Osteoblast (primary cell): Measurements from ENCODE around the gene LIM2. TPM values are rescaled to one million over a fixed set of nuclear protein-coding genes. Genes with fewer than 3 reads are reported as not detected.

Experiments
- DNase-seq: peaks from one replicate; pipeline ENCODE4 v3.0.0; 2011; ENCODE audit warnings: low spot score, mixed read lengths; ENCODE audit not compliant: insufficient read length; ENCODE audit errors: missing footprints
- H2AFZ ChIP-seq: 2 replicates; pipeline ENCODE4 v1.6.0; 2011; ENCODE audit warnings: mild to moderate bottlenecking, low read length
- H3K27ac ChIP-seq: 2 replicates; pipeline ENCODE4 v1.5.1; 2011; ENCODE audit warnings: mild to moderate bottlenecking, low read depth, low read length, moderate library complexity
- H3K27me3 ChIP-seq: 2 replicates; pipeline ENCODE4 v1.6.0; 2012; ENCODE audit warnings: mild to moderate bottlenecking, control low read depth, inconsistent platforms, low read length, moderate library complexity; ENCODE audit not compliant: insufficient read depth
- H3K36me3 ChIP-seq: 2 replicates; pipeline ENCODE4 v1.5.1; 2011; ENCODE audit warnings: mild to moderate bottlenecking, low read length, control low read depth, moderate library complexity; ENCODE audit not compliant: insufficient read depth
- H3K4me1 ChIP-seq: 2 replicates; pipeline ENCODE4 v1.5.1; 2011; ENCODE audit warnings: mild to moderate bottlenecking, low read length, control low read depth, moderate library complexity; ENCODE audit not compliant: insufficient read depth
- H3K4me2 ChIP-seq: 2 replicates; pipeline ENCODE4 v1.6.0; 2011; ENCODE audit warnings: mild to moderate bottlenecking, low read length; ENCODE audit not compliant: insufficient read depth
- H3K4me3 ChIP-seq: fragments of 200-600 bp; sonication (generic); 3 replicates; pipeline ENCODE4 v1.5.1; 2012; ENCODE audit warnings: mild to moderate bottlenecking, low read length, inconsistent platforms; ENCODE audit not compliant: insufficient read depth
- H3K79me2 ChIP-seq: 2 replicates; pipeline ENCODE4 v1.6.0; 2012; ENCODE audit warnings: mild to moderate bottlenecking, low read length, control low read depth, inconsistent platforms; ENCODE audit not compliant: insufficient read depth
- H3K9me3 ChIP-seq: 2 replicates; pipeline ENCODE4 v1.5.1; 2011; ENCODE audit warnings: low read depth, low read length, control low read depth
- H4K20me1 ChIP-seq: 2 replicates; pipeline ENCODE4 v1.6.0; 2012; ENCODE audit warnings: mild to moderate bottlenecking, low read length, control low read depth; ENCODE audit not compliant: insufficient read depth
- CTCF ChIP-seq: IDR thresholded peaks from 2 replicates; pipeline ENCODE4 v1.5.1; 2011; ENCODE audit warnings: mild to moderate bottlenecking, low read depth, low read length, moderate library complexity; ENCODE audit errors: extremely low read depth
- total RNA-seq: library from RNA; depleted of rRNA; stranded (reverse); fragments of >200 nt; gene quantifications from 2 replicates; pipeline ENCODE4 v1.2.3, GENCODE V29; 2012

Gene LIM2
- total RNA-seq, 1 donor = not detected

DNA sequence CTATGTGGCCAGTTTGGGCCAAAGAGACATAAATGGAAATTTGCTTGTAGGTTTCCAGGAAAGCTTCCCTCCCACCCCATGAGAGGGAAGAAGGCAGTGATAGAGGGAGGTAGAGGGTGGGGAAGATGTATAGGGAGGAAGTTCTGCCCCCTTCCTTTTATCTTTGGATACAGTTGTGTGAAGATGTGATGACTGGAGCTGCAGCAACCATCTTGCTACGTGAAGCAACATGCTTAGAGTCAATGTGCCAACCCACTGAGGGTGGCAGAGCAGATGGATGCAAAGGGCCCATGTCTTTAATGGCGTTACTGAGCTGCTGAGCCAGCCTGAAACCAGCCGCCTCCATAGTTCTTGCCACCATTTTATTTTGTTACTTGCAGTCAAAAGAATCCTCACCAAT is 56.6 kb downstream of the LIM2 start:
- Histone ChIP-seq H2AFZ (no peak overlapping the region), H3K79me2 (no peaks in the 10 kb centered on the region), H3K4me2 (no peak overlapping the region), H3K4me3 (no peak overlapping the region), H3K9me3 (no peaks in the 10 kb centered on the region), H3K27ac (no peak overlapping the region), H3K36me3 (no peaks in the 10 kb centered on the region), H3K27me3 (peaks cover 4% of the 10 kb centered on the region), H4K20me1 (no peaks in the 10 kb centered on the region), H3K4me1 (no peaks in the 10 kb centered on the region)
- DNase-seq = peak; percentile 72
- TF ChIP-seq CTCF = no peak

DNA sequence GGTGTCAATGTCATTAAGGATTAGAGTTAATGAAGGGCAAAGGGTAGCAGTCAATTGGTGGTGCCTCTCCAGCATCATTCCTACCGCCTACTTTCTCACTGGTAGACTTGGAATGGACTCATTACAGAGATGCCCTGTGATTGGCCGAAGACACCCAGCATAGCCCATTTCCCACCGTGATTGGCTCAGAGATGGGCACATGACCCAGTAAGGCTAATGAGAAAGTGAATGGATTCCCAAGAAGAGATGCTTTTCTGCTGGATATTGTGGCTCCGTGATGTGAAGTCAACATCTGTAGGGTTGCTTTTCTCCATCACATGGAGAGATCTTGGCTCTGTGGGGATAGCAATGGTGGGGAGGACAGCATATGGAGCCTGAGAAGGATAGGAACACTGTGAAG is 57.4 kb downstream of the LIM2 start:
- H3K9me3 ChIP-seq = no peaks in the 10 kb centered on the region

More for the DNA sequence above, 57.4 kb downstream of the LIM2 start:
- Histone ChIP-seq H3K4me2 (no peak overlapping the region), H3K27ac (no peak overlapping the region), H3K79me2 (no peaks in the 10 kb centered on the region), H3K4me1 (no peaks in the 10 kb centered on the region), H4K20me1 (no peaks in the 10 kb centered on the region), H3K4me3 (no peak overlapping the region), H2AFZ (no peak overlapping the region), H3K36me3 (no peaks in the 10 kb centered on the region), H3K27me3 (peaks cover 4% of the 10 kb centered on the region)
- TF ChIP-seq CTCF = no peak
- peak; percentile 63 for DNase-seq

Other genes with a start within 250 kb of the LIM2 start
- gene SIGLEC7, start 245.7 kb downstream of the LIM2 start, total RNA-seq = not detected in 2 replicates
- not detected in 2 replicates for gene CD33, start 162.9 kb downstream of the LIM2 start, total RNA-seq
- gene SIGLECL1, start 136.9 kb downstream of the LIM2 start, total RNA-seq = not detected in 2 replicates
- gene IGLON5, start 76.3 kb downstream of the LIM2 start, total RNA-seq = not detected in 2 replicates
- gene VSIG10L, start 45.8 kb downstream of the LIM2 start, total RNA-seq = 0.72 and 0.88 TPM in 2 replicates
- gene ETFB, start 21.6 kb downstream of the LIM2 start, total RNA-seq = 68.4 and 84.3 TPM in 2 replicates
- not detected in 2 replicates for gene CLDND2, start 19.0 kb downstream of the LIM2 start, total RNA-seq
- not detected in 2 replicates for gene NKG7, start 15.3 kb downstream of the LIM2 start, total RNA-seq
- not detected in 2 replicates for gene C19orf84, start 2.6 kb upstream of the LIM2 start, total RNA-seq
- gene SIGLEC10, start 29.7 kb upstream of the LIM2 start, total RNA-seq = not detected in 2 replicates
- gene SIGLEC8, start 70.5 kb upstream of the LIM2 start, total RNA-seq = not detected in 2 replicates
- not detected in 2 replicates for gene CEACAM18, start 90.6 kb upstream of the LIM2 start, total RNA-seq
- under 0.01 TPM in 1 of 2 replicates, not detected in the other for gene SIGLEC12, start 113.8 kb upstream of the LIM2 start, total RNA-seq
- not detected in 2 replicates for gene SIGLEC6, start 143.7 kb upstream of the LIM2 start, total RNA-seq
- gene ZNF175, start 183.3 kb upstream of the LIM2 start, total RNA-seq = 6.2 and 7.6 TPM in 2 replicates
- under 0.01 TPM in 1 of 2 replicates, not detected in the other for gene SIGLEC5, start 242.4 kb upstream of the LIM2 start, total RNA-seq